SU-DHL-6 (cell line): Measurements from ENCODE around the gene MS4A13.

ENCODE experiments used
- H2AFZ ChIP-seq: fragments of 200-600 bp; sonication (generic); 2 replicates; pipeline ENCODE4 v1.6.1; 2014; ENCODE audit warnings: low read depth, mild to moderate bottlenecking, moderate library complexity, mixed read lengths, antibody characterized with exemption, low read length; ENCODE audit not compliant: severe bottlenecking
- H3F3A ChIP-seq: fragments of 200-600 bp; shearing (Covaris generic); 2 replicates; pipeline ENCODE4 v1.6.0; 2016; ENCODE audit warnings: antibody characterized with exemption, mild to moderate bottlenecking; ENCODE audit not compliant: insufficient read depth
- H3K27ac ChIP-seq: fragments of 200-600 bp; sonication (generic); 2 replicates; pipeline ENCODE4 v1.5.1; 2016; ENCODE audit warnings: low read depth, mild to moderate bottlenecking, low read length, moderate library complexity, mixed read lengths
- H3K27me3 ChIP-seq: fragments of 200-600 bp; sonication (generic), shearing (Covaris generic); 2 replicates; pipeline ENCODE4 v1.6.0; 2014; ENCODE audit warnings: mild to moderate bottlenecking, low read length
- H3K36me3 ChIP-seq: fragments of 200-600 bp; sonication (generic); 2 replicates; pipeline ENCODE4 v1.6.1; 2014; ENCODE audit warnings: mild to moderate bottlenecking, low read length, mixed read lengths
- H3K4me2 ChIP-seq: fragments of 300-600, 200-600 bp; shearing (Covaris generic), sonication (generic); 2 replicates; pipeline ENCODE4 v1.6.0; 2014; ENCODE audit warnings: low read length, low read depth, mild to moderate bottlenecking; ENCODE audit not compliant: poor library complexity, severe bottlenecking
- H3K4me3 ChIP-seq: fragments of 200-600 bp; sonication (generic); 2 replicates; pipeline ENCODE4 v1.5.1; 2014; ENCODE audit warnings: antibody characterized with exemption, low read length, mild to moderate bottlenecking, mixed read lengths; ENCODE audit not compliant: insufficient read depth, poor library complexity, severe bottlenecking
- H3K79me2 ChIP-seq: fragments of 200-600 bp; sonication (generic); 2 replicates; pipeline ENCODE4 v1.6.1; 2014; ENCODE audit warnings: mild to moderate bottlenecking, low read length, moderate library complexity; ENCODE audit not compliant: insufficient read depth
- H3K9ac ChIP-seq: fragments of 200-600 bp; sonication (generic); 2 replicates; pipeline ENCODE4 v1.7.0; 2014; ENCODE audit warnings: mild to moderate bottlenecking, low read length
- H3K9me2 ChIP-seq: fragments of 200-600 bp; sonication (generic); replicated peaks from 2 replicates; pipeline ENCODE4 v1.6.1; 2014; ENCODE audit warnings: low read length; ENCODE audit not compliant: insufficient read depth
- H3K9me3 ChIP-seq: fragments of 200-600 bp; sonication (generic); 2 replicates; pipeline ENCODE4 v1.6.1; 2014; ENCODE audit warnings: low read length, mixed read lengths; ENCODE audit not compliant: insufficient read depth
- H4K20me1 ChIP-seq: fragments of 200-600 bp; sonication (generic); 2 replicates; pipeline ENCODE4 v1.6.1; 2014; ENCODE audit warnings: low read depth, mild to moderate bottlenecking, antibody characterized with exemption, low read length, moderate library complexity, mixed read lengths
- CTCF ChIP-seq: fragments of 200-600 bp; sonication (generic); IDR thresholded peaks from one replicate; pipeline ENCODE4 v1.5.1; 2017; ENCODE audit warnings: antibody characterized with exemption, mild to moderate bottlenecking, low read length, moderate library complexity; ENCODE audit not compliant: insufficient read depth, poor library complexity, severe bottlenecking
- EZH2phosphoT487 ChIP-seq: fragments of 200-600 bp; sonication (generic), shearing (Covaris generic); conservative IDR thresholded peaks from 2 replicates; pipeline ENCODE4 v1.6.1; 2018; ENCODE audit warnings: mild to moderate bottlenecking, antibody characterized with exemption, low read length, moderate library complexity, mixed read lengths

Gene MS4A13

GRCh38 chr11:60515144-60515855 lies at the start of gene MS4A13:
Gene MS4A13, plus strand, starts transcription at chr11:60515392. Its CDS starts 2,692 bp downstream, at chr11:60518084.
- no peaks in the 10 kb centered on the region for H3K79me2 ChIP-seq
- no peaks in the 10 kb centered on the region for H3K36me3 ChIP-seq
- H3K9me3 ChIP-seq = no peaks in the 10 kb centered on the region
- H2AFZ ChIP-seq = no peak within 1 kb of the TSS
- no peak within 1 kb of the TSS for H3K4me2 ChIP-seq
- TF ChIP-seq EZH2phosphoT487 (no peak), CTCF (no peak)
- H3K27ac ChIP-seq = no peak within 1 kb of the TSS
- no peak within 1 kb of the TSS for H3K9ac ChIP-seq
- no peaks in the 10 kb centered on the region for H3K27me3 ChIP-seq
- no peaks in the 10 kb centered on the region for H4K20me1 ChIP-seq
- H3K9me2 ChIP-seq = no peaks in the 10 kb centered on the region
- H3F3A ChIP-seq = no peaks in the 10 kb centered on the region
- no peak within 1 kb of the TSS for H3K4me3 ChIP-seq

GRCh38 chr11:60468829-60469228 lies 46.4 kb upstream of the MS4A13 start:
- H3K27me3 ChIP-seq = no peaks in the 10 kb centered on the region
- H3K9ac ChIP-seq = no peak overlapping the region
- no peaks in the 10 kb centered on the region for H3K9me3 ChIP-seq
- no peak for TF ChIP-seq EZH2phosphoT487
- no peak for TF ChIP-seq CTCF
- no peaks in the 10 kb centered on the region for H3K79me2 ChIP-seq
- H3K9me2 ChIP-seq = no peaks in the 10 kb centered on the region
- H3K27ac ChIP-seq = peak overlapping the region; percentile 60; the same call in 1 of the 2 replicates
- H3K4me2 ChIP-seq = no peak overlapping the region
- H4K20me1 ChIP-seq = peaks cover 32% of the 10 kb centered on the region
- peaks cover 85% of the 10 kb centered on the region for H3F3A ChIP-seq
- H3K36me3 ChIP-seq = peaks cover 75% of the 10 kb centered on the region
- no peak overlapping the region for H3K4me3 ChIP-seq
- H2AFZ ChIP-seq = no peak overlapping the region

GRCh38 chr11:60469723-60470122 lies 45.5 kb upstream of the MS4A13 start:
- no peaks in the 10 kb centered on the region for H3K9me3 ChIP-seq
- H3K9me2 ChIP-seq = no peaks in the 10 kb centered on the region
- H3K36me3 ChIP-seq = peaks cover 66% of the 10 kb centered on the region
- no peak overlapping the region for H3K4me3 ChIP-seq
- H2AFZ ChIP-seq = no peak overlapping the region
- H3K9ac ChIP-seq = no peak overlapping the region
- H3K79me2 ChIP-seq = no peaks in the 10 kb centered on the region
- TF ChIP-seq EZH2phosphoT487 (no peak), CTCF (no peak)
- H3K27me3 ChIP-seq = no peaks in the 10 kb centered on the region
- H3F3A ChIP-seq = peaks cover 76% of the 10 kb centered on the region
- H3K4me2 ChIP-seq = no peak overlapping the region
- peaks cover 27% of the 10 kb centered on the region for H4K20me1 ChIP-seq
- H3K27ac ChIP-seq = peak overlapping the region; percentile 60; the same call in 1 of the 2 replicates
